Measurements from ENCODE around the gene ECT2L.
A peak's percentile ranks its signal among the peaks of the same experiment; 100 is the strongest.

Gene ECT2L, protein sequence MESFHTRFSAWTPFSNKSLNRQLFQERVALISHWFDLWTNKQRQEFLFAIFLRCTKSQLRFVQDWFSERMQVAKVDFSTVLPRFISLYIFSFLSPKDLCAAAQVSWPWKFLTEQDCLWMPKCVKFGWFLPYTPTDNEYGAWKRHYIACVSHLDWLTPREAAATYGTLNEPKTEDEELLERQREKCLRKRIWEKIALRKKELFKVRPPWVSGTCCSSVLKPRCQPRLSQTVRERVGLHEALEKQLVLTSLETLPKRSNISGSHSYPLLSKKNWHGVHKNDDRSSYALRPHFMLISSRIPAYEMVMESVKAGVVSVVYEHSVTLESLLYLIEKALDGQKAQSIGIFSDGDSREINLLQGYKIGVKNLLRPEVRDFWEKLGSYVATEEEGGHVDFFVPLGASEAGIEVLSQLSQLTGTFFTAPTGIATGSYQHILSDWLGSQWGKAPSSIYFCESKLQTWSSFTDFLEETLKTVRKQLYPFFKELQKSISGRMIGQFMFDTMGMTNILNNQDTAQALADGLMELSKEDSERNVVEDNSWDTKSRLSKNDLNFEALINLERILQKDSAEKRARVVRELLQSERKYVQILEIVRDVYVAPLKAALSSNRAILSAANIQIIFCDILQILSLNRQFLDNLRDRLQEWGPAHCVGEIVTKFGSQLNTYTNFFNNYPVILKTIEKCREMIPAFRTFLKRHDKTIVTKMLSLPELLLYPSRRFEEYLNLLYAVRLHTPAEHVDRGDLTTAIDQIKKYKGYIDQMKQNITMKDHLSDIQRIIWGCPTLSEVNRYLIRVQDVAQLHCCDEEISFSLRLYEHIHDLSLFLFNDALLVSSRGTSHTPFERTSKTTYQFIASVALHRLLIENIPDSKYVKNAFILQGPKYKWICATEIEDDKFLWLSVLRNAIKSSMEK
- 0 to 0.58 (median 0.06) reads per million in 9 experiments for total RNA-seq

DNA sequence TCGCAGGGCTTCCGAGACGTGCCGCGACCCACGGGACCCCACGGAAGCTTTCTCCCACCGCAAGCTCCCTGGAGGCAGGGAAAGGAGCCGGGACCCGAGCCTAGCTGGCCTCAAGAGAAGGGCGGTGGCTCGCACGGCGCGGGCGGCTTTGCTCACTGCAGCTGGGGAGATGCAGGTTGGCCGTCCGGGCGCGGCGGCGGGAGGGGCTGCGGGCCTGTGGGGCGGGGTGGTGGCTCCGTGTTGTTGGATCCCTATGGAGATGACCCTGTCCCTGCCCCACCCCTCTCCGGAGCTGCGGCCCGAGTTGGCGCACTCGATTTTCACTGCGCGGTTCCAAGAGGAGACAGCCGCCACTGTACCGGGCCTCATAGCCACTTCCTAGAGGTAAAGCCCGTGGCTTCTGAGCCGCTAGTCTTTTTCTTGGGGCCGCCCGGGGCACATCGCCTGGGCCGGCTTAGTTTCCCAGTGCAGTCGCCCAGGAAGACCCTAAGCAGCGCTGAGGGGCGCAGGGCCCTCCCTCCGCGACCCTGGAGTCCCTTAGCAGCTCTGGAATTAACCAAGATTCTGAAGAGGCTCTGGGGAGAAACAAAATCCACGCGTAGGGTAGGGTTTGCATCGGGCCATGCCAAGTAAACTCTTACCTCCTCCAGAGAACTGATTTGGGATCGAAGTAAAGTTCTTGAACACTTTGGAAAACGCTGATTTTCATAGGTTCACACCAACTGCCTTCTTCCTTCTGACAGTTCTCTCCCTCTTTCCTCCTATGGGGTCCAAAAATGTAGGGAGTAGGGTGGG is at the start of gene ECT2L:
TSS of gene ECT2L (plus strand) at position 279 of the 795 bp plus-strand sequence. CDS start 17,188 bp downstream, outside the sequence.
- DNase-seq (no peak), ATAC-seq (replicated peaks) (peak; percentile 64)
- H3K27me3 Mint-ChIP-seq = no peaks in the 10 kb centered on the region
- H3K27ac Mint-ChIP-seq = no peak within 1 kb of the TSS
- no peaks in the 10 kb centered on the region for H3K9me3 Mint-ChIP-seq
- H3K4me1 Mint-ChIP-seq (ENCODE audit: low read depth in 2 of 2) = no peaks in the 10 kb centered on the region
- H3K36me3 Mint-ChIP-seq (ENCODE audit: insufficient read depth) = peaks cover 9% of the 10 kb centered on the region
- peak within 1 kb of the TSS in 1 of 2 donors; percentile 57 for H3K4me3 Mint-ChIP-seq

DNA sequence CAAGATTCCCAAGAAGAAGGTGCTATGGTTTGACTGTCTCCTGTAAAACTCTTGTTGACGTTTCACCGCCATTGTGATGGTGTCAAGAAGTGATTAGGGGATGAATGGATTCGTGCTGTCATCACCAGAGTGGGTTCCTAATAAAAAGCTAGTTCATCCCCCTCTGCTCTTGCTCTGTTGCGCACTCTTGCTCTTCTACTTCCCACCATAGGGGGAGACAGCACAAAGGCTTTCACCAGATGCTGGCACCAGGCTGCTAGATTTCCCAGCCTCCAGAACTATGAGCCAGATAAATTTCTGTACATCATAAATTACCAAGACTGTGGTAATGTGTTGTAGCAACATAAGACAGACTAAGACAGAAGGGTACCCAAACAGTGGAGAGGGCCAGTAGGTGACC is 43.9 kb upstream of the ECT2L start:
- ATAC-seq (replicated peaks) = no peak
- Mint-ChIP-seq H3K9me3 (no peaks in the 10 kb centered on the region), H3K36me3 (ENCODE audit: insufficient read depth) (no peaks in the 10 kb centered on the region), H3K27ac (no peak overlapping the region), H3K27me3 (no peaks in the 10 kb centered on the region), H3K4me1 (ENCODE audit: low read depth in 2 of 2) (no peaks in the 10 kb centered on the region), H3K4me3 (no peak overlapping the region)
- no peak for DNase-seq

- Mint-ChIP-seq H3K9me3 (no peaks in the 10 kb centered on the region), H3K4me1 (ENCODE audit: low read depth in 2 of 2) (no peaks in the 10 kb centered on the region), H3K4me3 (no peak overlapping the region), H3K27ac (no peak overlapping the region), H3K36me3 (ENCODE audit: insufficient read depth) (no peaks in the 10 kb centered on the region), H3K27me3 (no peaks in the 10 kb centered on the region)
- DNase-seq (no peak), ATAC-seq (replicated peaks) (no peak)
These were observed 38.8 kb upstream of the ECT2L start for GRCh38 chr6:138757136-138757535.

GRCh38 chr6:138765896-138766655 is 29.8 kb upstream of the ECT2L start:
- no peak for DNase-seq

DNA sequence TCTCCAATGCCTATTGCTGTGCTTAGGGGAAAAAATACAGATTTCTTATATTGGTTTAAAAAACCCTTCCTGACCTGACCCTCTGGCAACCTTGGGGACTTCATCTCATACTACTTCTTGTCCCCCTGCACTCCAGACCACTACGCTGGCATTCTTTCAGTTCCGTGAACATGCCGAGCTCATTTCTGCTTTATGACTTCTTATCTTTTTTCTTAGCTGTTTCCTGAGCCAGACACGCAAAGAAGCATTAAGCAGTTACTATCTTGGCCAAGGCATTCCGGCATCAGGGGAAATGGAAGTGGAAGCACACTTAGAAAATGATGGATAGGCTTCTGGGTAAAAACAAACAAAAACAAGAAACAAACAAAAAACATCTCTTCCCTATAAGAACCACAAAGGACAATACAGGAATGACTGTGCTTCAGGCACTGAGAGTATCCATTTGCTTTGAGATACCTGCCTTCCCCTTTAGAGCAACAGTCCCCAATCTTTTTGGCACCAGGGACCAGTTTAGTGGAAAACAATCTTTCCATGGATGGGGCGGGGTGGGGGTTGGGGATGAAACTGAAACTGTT is 26.7 kb upstream of the ECT2L start:
- DNase-seq = no peak
- ATAC-seq (replicated peaks) = no peak
- no peaks in the 10 kb centered on the region for H3K27me3 Mint-ChIP-seq
- H3K27ac Mint-ChIP-seq = no peak overlapping the region
- H3K9me3 Mint-ChIP-seq = no peaks in the 10 kb centered on the region
- peaks cover 7% of the 10 kb centered on the region for H3K36me3 Mint-ChIP-seq (ENCODE audit: insufficient read depth)
- no peak overlapping the region for H3K4me3 Mint-ChIP-seq
- peaks cover 11 to 13% of the 10 kb centered on the region in 2 donors for H3K4me1 Mint-ChIP-seq (ENCODE audit: low read depth in 2 of 2)

More at GRCh38 chr6:138765896-138766655, 29.8 kb upstream of the ECT2L start:
- Mint-ChIP-seq H3K9me3 (no peaks in the 10 kb centered on the region), H3K27me3 (no peaks in the 10 kb centered on the region), H3K4me3 (no peak overlapping the region), H3K27ac (no peak overlapping the region), H3K4me1 (ENCODE audit: low read depth in 2 of 2) (no peaks in the 10 kb centered on the region), H3K36me3 (ENCODE audit: insufficient read depth) (no peaks in the 10 kb centered on the region)
- ATAC-seq (replicated peaks) = no peak

- Mint-ChIP-seq H3K4me3 (peak overlapping the region; percentile 96), H3K9me3 (no peaks in the 10 kb centered on the region), H3K27ac (peak overlapping the region; percentile 99), H3K36me3 (ENCODE audit: insufficient read depth) (peaks cover 15% of the 10 kb centered on the region), H3K4me1 (ENCODE audit: low read depth in 2 of 2) (peaks cover 13 to 26% of the 10 kb centered on the region in 2 donors), H3K27me3 (no peaks in the 10 kb centered on the region)
- ATAC-seq (replicated peaks) = no peak
- DNase-seq = no peak
These were observed 23.2 kb upstream of the ECT2L start for GRCh38 chr6:138772596-138773176.

DNA sequence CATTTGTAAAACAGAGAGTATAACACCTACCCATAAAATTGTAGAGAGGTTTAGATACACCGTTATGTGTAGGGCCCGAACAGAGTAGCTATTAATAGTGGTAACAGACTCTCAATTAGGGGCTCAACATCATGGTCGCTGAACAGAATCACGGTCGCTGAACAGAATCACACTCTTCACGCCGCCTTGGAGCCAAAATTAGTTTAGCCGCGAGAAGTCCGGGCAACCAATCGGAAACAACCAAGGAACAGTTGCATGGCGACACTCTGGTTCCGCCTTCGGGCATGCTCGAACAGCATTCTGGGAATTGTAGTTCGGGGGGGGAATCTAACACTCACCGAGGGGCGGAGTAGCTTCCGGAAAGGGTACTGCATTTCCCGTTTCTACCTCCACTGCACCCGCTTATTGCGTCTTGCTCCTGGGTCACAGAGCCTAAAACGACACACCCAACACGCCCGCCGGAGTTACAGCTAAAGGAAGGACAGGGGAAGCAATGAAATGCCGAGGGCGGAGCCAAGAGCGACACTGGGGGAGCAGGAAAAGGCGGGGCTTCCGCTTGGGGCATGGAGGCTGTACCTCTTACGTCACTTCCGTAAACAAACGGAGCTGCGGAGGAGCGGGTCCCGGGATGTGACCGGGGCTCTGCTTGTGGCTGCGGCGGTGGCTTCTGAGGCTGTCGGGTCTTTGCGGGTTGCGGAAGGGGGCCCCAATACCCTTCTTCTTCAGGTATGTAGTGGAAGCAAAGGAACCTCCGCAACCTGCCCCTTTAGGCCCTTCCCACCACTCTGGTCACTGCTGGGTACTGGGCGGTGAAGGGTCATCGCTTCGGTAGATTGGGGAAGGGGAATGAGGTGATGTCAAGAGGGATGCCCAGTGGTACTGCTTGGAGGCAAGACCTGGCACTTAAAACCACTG is 22.5 kb upstream of the ECT2L start, which contains the start of gene CCDC28A:
TSS of gene CCDC28A (plus strand) at position 593 of the 915 bp plus-strand sequence. CDS start 2,352 bp downstream, outside the sequence.
- H3K27me3 Mint-ChIP-seq = no peaks in the 10 kb centered on the region

GRCh38 chr6:138774370-138774769 is 21.5 kb upstream of the ECT2L start:
- Mint-ChIP-seq H3K36me3 (ENCODE audit: insufficient read depth) (peaks cover 19% of the 10 kb centered on the region), H3K9me3 (no peaks in the 10 kb centered on the region), H3K4me1 (ENCODE audit: low read depth in 2 of 2) (peaks cover 17 to 29% of the 10 kb centered on the region in 2 donors), H3K27ac (peak overlapping the region; percentile 99), H3K4me3 (peak overlapping the region; percentile 96), H3K27me3 (no peaks in the 10 kb centered on the region)
- DNase-seq (no peak), ATAC-seq (replicated peaks) (no peak)

More for the DNA sequence above, 22.5 kb upstream of the ECT2L start, which contains the start of gene CCDC28A:
- peak within 1 kb of the TSS; percentile 99 for H3K27ac Mint-ChIP-seq
- H3K36me3 Mint-ChIP-seq (ENCODE audit: insufficient read depth) = peaks cover 15% of the 10 kb centered on the region
- peak; percentile 93 to 97 (median 94) for DNase-seq
- peak within 1 kb of the TSS; percentile 96 for H3K4me3 Mint-ChIP-seq
- peak; percentile 87 for ATAC-seq (replicated peaks)
- H3K9me3 Mint-ChIP-seq = no peaks in the 10 kb centered on the region
- H3K4me1 Mint-ChIP-seq (ENCODE audit: low read depth in 2 of 2) = peaks cover 13 to 29% of the 10 kb centered on the region in 2 donors

DNA sequence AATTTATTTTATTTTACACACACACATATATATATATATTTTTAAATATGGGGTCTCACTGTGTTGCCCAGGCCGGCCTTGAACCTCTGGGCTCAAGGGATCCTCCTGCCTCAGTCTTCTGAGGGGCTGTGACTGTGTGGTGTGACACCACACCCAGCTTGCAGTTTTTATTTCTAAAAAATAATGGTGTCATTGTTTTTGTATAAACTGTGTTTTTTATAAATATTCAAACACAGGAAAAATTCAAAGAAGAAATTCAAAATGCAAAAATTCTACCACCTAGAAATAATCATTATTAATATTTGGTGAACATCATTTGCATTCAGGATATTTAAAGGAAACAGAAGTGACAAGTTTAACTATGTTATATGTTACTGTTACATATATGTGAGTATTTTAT is 19.2 kb upstream of the ECT2L start:
- no peaks in the 10 kb centered on the region for H3K27me3 Mint-ChIP-seq
- H3K4me1 Mint-ChIP-seq (ENCODE audit: low read depth in 2 of 2) = peaks cover 17 to 29% of the 10 kb centered on the region in 2 donors
- no peaks in the 10 kb centered on the region for H3K9me3 Mint-ChIP-seq
- no peak for ATAC-seq (replicated peaks)
- no peak overlapping the region for H3K27ac Mint-ChIP-seq
- no peak overlapping the region for H3K4me3 Mint-ChIP-seq
- H3K36me3 Mint-ChIP-seq (ENCODE audit: insufficient read depth) = peaks cover 35% of the 10 kb centered on the region
- DNase-seq = no peak

DNA sequence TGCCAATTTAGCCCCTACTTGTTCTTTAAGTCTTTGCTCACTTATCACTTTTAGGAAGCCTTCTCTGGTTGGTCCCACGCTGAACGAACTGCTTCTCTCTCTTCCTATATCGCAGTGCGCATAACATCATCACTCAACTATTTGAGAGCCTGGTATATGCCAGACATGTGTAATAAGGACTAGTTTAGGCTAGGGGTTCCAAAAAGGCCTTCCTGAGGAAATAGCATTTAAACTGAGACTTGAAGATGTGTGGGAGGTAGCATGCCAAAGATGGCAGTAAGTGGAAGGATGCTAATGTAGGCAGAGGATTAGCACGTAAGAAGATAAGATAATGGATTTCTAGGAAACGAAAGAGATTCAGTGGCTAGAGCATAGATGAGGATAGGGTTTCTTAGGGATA is 17.6 kb upstream of the ECT2L start:
- H3K36me3 Mint-ChIP-seq (ENCODE audit: insufficient read depth) = peaks cover 41% of the 10 kb centered on the region
- H3K9me3 Mint-ChIP-seq = no peaks in the 10 kb centered on the region
- DNase-seq = no peak
- no peak overlapping the region for H3K4me3 Mint-ChIP-seq
- no peaks in the 10 kb centered on the region for H3K27me3 Mint-ChIP-seq
- ATAC-seq (replicated peaks) = no peak
- no peak overlapping the region for H3K27ac Mint-ChIP-seq
- H3K4me1 Mint-ChIP-seq (ENCODE audit: low read depth in 2 of 2) = peaks cover 8 to 22% of the 10 kb centered on the region in 2 donors

DNA sequence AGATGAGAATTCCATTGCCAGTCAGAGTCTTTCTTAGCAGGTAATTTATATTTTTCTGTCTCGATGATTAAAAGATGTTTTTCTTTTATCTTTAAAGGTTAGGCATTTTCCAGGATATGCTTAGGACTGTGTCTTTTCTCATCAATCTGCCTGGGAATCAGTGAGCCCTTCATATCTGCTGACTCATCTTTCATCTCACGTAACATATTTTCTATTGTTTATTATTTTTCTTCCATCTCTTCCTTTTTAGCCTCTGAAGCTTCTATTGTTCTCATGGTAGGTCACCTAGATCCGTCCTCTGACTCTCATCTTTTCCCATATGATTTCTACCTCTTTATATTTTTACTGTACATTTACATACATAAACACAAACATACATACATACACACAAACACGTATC is 13.6 kb upstream of the ECT2L start:
- DNase-seq (no peak), ATAC-seq (replicated peaks) (no peak)
- no peak overlapping the region for H3K4me3 Mint-ChIP-seq
- peaks cover 7 to 8% of the 10 kb centered on the region in 2 donors for H3K4me1 Mint-ChIP-seq (ENCODE audit: low read depth in 2 of 2)
- H3K36me3 Mint-ChIP-seq (ENCODE audit: insufficient read depth) = peaks cover 56% of the 10 kb centered on the region
- H3K27me3 Mint-ChIP-seq = no peaks in the 10 kb centered on the region
- H3K27ac Mint-ChIP-seq = peak overlapping the region in 1 of 2 donors; percentile 30
- no peaks in the 10 kb centered on the region for H3K9me3 Mint-ChIP-seq

Measured in effector memory CD8-positive, alpha-beta T cell (primary cell).